ENCODE data around the gene NUAK2.
"Not testable (repeated sequence)": the region's sequence is repeated elsewhere in the genome, so short reads cannot be mapped to it uniquely, and the experiment has no call there.

The NUAK2 gene

DNA sequence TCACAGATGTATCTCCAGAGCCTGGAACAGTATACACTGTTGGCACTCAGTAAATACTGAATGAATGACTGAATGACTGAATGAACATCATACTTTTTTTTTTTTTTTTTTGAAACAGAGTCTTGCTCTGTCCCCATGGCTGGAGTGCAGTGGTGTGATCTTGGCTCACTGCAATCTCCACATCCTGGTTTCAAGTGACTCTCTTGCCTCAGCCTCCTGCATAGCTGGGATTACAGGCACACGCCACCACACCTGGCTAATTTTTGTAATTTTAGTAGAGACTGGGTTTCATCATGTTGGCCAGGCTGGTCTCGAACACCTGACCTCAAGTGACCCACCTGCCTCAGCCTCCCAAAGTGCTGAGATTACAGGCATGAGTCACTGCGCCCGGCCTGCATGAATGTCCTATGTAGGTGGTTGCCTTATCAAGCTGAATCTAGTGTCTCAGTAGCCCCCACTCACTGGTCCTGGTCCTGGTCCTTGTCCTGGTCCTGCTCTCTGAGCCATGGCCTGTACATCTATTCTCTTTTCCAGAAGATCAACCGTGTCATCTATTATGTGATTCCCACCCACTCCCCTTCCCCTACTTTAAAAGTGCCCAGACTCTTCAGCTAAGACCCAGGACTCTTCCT, 23.9 kb downstream of the NUAK2 start:
- not testable (repeated sequence) for DNase-seq (ENCODE audit: low spot score)

DNA sequence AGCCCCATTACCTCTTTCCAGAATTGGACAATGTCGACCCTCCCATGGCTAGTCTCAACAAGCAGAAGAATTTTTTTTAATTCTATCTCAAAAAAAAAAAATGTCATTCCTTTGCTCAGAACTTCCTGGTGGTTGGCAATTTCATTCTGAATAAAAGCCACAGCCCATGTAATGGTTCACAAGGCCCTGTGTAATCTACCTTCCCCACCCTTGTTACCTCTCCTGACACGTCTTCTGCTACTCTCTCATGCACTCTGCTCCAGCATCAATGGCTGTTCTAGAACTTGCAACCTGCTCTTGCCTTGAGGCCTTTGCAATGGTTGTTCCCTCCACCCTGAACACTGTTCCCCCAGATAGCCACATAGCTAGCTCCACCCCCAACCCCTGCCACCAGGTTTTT, 25.4 kb downstream of the NUAK2 start:
- no peak for DNase-seq (ENCODE audit: low spot score)

DNA sequence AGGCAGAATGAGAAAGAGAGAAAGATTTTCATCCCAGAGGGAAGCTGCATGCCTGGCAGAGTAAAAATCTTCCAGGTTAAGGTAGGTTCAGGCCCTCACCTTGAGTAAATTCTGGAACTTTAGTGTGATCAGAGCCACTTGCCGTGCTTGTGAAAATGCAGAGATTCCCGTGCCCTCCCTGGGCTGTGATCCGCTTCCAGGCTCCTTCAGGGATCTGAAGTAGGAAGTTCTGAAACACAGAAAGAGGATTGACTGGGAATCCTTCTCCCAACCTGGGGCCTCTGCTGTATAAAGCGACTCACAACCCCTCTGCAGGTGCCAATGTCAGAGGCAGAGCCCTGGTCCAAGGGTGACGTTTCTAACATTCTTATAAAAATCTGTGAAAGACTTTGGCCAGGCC, 26.6 kb downstream of the NUAK2 start:
- DNase-seq (ENCODE audit: low spot score): no peak

DNA sequence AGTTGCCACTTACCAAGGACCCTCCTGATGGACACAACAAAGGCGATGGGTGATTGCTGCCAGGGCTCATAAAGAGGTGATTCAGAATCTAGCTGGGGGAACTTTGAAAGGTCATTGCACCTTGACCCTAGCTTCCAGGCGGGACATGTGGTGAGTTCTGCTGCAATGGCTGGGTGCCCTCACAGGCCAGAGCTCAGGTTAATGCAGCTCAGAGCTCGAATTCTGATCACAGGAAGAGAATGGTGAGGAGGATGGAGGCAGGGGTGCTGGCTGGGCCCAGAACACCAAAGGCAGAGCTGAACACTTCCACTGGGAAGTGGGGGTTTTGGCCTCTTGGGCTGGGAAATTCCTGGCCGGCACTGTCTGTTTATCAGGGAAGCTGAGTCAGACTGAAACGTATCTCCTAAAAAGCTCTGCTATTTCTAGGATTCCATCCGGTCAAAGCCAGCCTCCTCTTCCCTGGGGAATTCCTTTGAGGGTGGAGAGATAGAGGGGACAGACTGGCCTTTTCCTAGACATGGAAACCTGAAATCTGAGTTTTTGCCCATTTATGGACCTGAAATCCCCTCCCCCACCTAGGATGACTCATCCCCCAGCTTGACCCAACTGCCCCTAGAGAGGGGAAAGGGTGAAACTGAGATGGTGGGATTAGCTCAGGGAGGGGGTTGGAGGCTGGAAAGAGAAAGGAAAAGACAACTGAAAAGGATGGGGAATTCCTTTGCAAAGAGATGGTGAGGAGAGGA, 27.2 kb downstream of the NUAK2 start:
- DNase-seq (ENCODE audit: low spot score): no peak

DNA sequence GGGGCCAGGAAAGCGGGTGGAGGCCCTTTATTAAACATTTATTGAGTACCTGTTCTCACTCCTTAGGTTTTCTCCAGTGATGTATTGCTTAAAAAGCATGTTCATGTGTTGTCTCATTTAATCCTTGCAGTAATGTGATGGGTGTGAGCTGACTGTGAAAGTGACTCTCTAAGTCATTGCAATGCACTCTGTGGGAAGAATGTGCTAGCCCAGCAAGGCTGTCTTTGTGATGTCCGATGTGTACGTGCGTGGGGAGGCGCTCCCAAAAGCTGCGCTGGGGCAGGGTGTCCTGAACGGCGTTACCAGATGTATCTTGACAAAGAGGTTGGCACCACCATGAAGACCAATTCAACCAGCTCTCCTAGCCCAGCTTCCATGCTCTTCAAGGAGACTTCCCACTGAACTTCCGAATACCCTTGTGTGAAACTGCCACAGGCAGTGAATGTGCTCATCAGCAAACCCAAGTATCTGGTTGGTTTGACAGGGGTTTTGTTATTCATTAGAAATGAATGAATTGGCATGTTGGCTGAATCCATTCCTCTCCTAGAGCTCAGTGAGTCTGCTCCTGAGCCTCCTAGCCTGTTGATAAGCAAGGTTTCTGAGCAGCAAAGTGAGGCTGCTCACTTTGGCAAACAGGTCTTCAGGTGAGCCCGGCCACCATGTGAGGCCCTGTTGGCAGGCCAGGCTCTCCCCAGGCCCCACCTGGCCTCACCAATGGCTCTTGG, 28.0 kb downstream of the NUAK2 start:
- no peak for DNase-seq (ENCODE audit: low spot score)

DNA sequence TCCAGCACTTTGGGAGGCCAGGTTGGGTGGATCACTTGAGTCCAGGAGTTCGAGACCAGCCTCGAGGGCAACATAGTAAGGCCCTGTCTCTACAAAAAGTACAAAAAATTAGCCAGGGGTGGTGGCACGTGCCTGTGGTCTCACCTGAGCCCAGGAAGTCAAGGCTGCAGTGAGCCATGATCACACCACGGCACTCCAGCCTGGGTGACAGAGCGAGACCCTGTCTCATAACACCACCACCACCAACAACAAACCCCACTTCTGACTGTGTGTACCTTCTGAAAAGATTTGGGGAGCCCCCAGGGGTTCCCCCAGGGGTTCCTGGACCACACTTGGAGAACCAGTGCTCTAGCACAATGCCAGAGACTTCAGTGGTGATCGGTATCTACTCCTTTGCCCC, 29.9 kb downstream of the NUAK2 start:
- no peak for DNase-seq (ENCODE audit: low spot score)

DNA sequence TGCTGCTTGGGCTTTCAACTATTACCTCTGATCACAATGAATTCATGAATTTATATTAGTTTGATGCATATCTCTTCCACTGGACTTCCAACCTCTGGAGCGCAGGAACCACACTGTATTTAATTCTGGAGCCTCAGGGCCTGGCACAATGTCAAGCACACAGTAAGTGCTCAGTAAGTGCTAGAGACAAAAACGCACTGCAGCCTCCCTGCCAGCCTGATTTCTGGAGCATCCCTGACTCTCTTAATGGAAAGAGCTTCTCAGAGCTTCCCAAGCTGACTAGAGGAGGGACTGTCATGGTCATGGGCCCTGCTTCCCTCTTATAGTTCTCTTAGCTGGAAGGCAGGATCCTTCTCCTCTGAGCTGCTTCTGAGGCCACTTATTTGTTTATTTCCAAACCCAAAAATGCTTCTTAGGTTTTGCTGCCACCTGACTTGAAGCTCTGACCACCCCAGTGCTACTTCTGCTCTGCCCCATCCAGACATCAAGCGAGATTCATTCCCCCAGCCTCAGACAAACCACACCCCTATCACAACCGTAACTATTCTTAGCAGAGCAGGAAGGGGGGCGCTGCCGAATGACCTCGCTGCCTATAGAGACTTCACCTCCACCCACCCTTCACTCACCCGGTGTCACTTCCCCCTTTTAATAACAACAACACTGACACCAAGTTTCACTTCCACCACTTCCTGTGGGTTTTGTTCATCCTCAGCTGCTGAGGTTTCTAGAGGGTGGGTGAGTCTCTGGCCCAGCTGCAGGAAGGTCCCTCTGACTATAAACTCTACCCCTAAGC, 33.6 kb downstream of the NUAK2 start:
- peak; percentile 90 for DNase-seq (ENCODE audit: low spot score)

DNA sequence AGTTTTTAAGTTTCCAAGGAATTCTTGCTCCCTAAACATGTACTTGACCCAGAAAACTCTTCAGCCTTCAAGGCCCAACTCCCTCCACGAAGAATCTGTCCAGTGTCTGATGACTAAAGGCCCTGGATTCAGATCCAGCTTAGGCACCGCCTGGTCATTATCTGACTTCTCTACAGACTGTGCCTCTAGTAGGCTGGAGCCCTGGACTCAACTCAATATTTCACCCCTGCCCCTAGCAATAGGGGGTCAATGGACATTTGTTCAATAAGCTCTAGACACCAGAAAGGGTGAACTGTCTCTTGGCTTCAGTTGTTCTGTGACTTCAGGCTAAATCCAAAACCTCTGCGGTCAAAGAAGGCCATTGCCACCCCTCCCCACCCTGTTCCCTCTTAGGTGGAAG, 34.5 kb downstream of the NUAK2 start:
- DNase-seq (ENCODE audit: low spot score): no peak

DNA sequence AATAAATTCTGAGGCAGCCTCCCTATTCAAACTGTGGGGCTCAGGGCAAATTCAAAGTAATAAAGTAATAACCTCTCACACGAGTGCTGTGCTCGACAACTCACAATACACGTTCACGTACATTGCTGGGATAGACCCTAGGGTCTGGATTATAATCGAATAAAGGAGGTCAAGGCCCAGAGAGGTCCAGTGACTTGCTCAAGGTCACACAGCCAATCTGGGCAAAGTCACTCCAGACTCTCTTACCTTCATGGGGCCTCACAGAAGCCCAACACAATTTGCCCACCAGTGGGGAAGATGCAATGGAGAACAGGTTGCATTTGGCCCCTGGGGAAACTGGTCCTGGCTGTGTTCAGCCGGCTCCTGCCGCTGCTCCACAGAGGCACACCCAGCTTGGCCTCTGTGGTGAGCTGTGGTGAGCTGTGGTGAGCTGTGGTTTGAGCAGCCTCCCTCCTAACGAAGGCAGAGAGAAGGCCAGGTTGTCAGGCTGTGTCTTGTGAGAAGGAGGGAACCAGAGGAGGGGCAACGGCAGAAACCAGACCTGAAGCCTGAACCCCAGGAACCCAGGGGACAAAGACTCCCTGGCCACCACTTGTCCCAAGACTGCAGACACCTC, 35.1 kb downstream of the NUAK2 start:
- peak; percentile 72 for DNase-seq (ENCODE audit: low spot score)

DNA sequence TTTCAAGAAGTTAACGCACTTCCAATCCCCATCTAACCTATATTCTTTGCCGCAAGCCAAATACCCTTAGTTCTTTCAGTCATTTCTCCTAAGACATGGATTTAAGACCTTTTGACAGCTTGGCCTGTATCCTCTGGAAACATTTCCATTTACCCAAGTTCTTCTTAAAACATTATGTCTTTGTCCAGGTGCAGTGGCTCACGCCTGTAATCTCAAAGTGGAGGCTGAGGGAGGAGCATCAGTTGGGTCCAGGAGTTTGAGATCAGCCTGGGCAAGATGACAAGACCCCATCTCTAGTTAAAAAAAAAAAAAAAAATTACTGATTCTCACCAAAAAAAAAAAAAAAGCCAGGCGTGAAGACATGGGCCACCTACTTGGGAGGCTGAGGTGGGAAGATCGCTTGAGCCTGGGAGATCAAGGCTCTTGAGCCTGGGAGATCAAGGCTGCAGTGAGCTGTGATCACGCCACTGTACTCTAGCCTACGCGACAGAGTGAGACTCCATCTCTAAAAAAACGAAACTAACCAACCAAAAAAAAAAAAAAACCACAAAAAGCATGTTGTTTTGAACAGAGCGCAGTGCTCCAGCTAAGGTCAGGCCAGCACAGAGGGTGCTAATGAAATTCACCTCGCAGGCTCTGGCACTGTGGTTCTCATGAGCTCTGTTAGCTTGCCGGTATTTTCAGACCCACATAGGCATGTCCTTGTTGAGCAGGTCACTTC, 36.0 kb downstream of the NUAK2 start:
- peak; percentile 66 for DNase-seq (ENCODE audit: low spot score)

DNA sequence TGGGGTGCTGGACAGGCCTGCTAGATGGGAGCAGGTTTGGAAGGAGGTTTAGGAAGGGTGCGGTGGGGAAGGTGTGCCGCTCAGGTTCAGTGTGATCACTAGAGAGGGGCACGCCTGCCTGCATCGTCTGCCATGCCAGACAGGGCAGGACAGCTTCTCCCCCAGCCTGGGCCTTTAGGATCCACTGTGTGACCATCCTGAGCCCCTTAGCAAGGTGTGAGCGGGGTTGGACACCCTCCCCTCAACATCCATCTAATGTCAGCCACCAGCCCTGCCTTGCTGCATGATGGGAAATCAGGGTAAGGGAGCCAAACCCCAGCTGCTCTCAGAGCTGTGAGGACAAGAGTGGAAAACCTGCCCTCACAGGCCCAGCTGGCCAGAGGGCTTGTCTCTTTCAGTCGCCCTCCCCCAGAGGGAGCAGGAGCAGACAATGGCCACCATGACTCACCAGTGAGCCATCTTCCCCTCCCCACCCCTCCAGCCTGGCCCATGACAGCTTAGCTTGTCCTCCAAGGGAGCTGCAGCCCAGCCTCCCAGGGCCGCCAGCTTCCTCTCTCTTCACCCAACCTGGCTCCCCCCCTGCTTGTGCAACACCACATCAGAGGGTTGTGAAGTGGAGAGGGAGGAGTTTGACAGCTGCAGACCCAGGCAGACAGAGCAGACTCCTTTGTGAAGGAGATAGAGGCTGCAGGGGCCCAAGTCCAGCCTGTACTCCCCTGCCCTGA, 37.0 kb downstream of the NUAK2 start:
- DNase-seq (ENCODE audit: low spot score): peak; percentile 95

DNA sequence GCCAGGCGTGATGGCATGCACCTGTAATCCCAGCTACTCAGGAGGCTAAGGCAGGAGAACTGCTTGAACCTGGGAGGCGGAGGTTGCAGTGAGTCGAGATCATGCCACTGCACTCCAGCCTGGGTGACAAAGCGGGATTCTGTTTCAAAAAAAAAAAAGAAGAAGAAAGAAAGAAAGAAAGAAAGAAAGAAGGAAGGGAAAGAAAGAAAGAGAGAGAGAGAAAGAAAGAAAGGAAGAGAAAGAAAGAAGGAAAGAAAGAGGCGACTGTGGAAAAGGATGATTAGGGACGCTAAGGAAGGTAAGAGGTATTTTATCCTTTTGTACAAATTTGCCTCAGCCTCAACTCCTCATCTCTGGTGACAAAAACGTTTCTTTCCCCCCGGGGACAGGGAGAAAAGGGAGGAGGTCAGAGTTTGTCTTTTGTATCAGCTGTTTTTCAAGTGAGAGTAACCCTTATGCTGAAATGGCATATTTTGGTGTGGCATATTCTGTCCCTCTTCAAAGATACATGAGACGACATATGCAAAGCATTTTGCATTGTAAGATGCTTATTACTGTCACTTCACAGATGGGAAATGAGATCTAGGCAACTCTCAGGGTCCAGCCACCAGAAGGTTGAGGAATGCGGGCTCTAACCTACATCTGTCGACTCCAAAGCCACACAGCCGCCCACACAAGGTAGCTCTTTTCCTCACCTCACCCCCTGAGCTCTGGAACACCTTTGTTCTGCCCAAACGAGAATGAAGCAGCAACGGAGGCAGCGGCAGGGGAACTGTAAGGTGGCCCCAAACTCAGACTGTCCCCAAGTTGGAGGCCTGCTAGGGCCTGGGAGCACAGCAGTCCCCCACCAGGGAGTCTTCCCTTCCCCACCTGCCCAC, 38.0 kb downstream of the NUAK2 start:
- DNase-seq (ENCODE audit: low spot score): no peak

DNA sequence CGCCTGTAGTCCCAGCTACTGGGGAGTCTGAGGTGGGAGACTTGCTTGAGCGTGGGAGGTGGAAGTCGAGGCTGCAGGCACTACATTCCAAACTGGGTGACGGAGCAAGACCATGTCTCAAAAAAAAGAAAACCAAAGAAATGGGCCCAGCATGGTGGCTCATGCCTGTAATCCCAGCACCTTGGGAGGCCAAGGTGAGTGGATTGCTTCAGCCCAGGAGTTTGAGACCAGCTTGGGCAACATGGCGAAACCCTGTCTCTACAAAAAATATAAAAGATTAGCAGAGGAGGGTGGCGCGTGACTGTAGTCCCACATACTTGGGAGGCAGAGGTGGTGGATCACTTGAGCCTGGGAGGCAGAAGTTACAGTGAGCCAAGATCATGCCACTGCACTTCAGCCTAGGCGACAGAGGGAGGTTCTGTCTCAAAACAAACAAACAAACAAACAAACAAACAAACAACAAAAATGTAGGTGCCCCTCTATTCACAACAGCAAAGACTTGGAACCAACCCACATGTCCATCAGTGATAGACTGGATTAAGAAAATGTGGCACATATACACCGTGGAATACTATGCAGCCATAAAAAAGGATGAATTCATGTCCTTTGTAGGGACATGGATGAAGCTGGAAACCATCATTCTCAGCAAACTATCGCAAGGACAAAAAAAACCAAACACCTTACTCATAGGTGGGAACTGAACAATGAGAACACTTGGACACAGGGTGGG, 40.7 kb downstream of the NUAK2 start:
- DNase-seq (ENCODE audit: low spot score): not testable (repeated sequence)

DNA sequence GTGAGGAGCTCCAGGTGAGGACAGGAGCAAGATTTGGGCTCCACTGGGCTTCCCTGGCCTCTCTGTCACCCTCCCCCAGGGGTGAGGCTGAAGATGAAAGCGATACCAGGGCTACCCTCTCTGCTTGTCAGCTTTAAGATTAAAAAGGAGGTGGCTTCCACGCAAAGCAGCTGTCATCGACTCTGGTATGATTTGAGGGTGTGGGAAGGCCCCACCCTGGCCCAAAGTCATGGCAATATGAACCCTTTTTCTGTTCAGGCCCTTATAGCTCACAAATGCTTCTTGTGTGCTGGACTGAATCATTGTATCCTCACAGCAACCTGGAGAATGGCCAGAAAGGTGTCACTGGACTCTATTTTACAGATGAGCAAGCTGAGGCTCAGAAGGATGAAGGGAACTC, 41.6 kb downstream of the NUAK2 start:
- DNase-seq (ENCODE audit: low spot score): no peak

DNA sequence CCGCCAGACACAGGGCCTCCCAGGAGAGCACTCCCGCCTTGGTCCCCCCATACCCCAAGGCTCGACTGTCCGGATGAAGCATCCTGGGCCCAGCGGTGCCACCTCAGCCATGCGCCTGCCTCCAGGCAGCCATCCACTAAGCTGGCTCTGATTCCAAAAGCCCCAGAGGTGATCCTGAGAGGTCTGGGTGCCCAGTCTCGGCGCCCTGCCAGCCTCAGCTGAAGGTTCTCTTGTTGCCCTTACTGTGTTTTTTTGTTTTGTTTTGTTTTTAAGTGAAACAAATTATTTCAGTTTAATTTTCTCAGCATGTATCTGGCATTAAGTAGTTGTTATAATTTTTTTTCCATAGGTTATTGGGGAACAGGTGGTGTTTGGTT, 44.9 kb downstream of the NUAK2 start:
- no peak for DNase-seq (ENCODE audit: low spot score)

DNA sequence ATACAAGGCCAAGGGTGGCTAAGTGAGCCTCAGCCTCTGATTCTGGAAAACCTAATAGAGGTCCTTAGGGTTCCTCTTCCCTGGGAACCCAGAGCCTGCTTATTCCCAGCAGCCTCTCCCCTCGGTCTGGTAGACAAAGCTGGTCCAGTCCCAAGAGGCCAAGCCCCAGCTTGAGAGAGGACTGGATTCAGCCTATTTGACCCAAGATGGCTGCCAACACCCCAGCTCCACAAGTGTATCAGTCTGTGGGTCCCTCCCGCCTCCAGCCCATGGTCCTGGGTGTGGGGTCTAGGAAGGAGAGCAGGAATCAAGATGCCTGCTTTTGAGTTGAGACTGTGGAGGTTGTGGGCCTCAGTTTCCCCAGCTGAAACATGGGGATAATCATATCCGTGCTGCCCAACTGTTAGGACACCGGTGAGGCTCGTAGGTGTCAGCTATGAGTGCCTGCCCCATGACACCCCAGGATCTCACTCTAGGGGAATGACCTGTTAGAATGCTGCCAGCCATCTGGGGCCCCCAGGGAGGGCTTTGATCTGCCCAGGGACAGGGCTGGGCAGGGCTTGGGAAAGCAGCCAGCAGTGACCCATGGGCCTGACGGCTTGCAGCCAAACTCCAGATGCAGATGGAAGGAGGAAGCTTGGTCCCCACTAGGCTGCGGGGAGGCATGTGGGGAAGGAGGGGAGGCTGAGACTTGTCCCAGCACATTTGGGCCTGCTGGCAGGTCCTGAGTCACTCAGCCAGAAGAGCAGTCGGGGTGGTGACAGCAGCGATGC, 45.4 kb downstream of the NUAK2 start:
- DNase-seq (ENCODE audit: low spot score): no peak

DNA sequence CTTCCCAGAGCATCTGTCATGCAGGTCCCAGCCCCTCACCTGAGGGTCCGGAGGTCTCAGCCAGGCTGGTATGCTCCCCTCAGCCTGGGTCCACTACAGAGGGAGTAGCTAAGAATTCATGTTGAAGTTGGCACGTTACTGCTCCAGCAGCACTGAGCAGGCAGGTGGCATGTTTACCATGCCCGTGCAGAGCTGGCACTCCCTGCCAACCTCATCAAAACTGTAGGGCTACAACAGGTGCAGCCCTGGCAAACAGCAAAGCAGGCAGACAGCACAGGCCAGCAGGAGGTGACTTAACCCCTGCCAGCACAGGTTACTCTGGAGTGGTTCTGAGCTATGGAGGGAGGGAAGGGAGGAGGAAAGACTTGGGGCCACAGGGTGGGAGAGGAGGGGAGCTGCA, 46.4 kb downstream of the NUAK2 start:
- DNase-seq (ENCODE audit: low spot score): peak; percentile 52

DNA sequence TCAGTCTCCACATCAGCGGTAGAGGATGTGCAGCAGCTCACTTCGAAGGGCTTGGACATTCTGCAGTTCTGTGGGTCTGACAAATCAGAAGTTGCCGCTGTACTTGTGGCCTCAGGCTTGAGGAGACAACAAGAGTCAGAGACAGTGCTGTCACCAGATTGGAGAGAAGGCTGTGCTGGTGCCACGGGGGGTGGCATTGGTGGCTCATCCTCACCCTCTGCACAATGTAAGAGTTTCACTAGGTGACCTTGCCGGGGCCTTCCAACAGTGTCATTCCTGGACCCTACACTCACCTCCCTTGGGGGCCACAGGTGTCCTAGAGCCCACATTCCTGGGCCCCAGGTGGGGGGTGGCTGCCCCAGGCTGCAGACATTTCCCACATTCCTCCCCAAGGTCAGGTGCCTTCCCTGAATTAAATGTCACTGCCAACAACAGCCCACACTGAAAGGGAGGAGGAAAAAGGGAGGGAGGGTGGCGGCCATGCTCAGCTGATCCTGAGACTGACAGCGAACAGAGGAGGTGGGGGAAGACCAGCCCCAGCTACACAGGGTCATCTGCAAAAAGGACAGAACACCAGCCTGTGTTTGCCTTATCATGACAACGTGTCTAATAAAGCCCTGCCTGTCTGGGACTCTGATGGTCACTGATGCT, 47.4 kb downstream of the NUAK2 start:
- DNase-seq (ENCODE audit: low spot score): no peak
